Peyer's patch (tissue), 4 donors: ENCODE measurements around the gene TSC22D3.

Experiments used
- CTCF ChIP-seq, 6 experiments: fragments of 450-650 bp in 4 of 6; fragments of 200-600 bp in 2 of 6; sonication (generic) in 1 of 6; IDR thresholded peaks; one replicate each; pipeline ENCODE4 v1.5.1; 2017 to 2019; ENCODE audit warnings: antibody characterized with exemption in 6 of 6, mild to moderate bottlenecking in 3 of 6, moderate library complexity in 1 of 6
- POLR2A ChIP-seq, 2 donors: fragments of 450-650 bp; IDR thresholded peaks; one replicate each; pipeline ENCODE4 v1.5.1; 2017; ENCODE audit warnings: antibody characterized with exemption in 2 of 2, mild to moderate bottlenecking in 2 of 2, moderate library complexity in 2 of 2

GRCh38 chrX:107721318-107721717, 54.3 kb downstream of the TSC22D3 start:
- TF ChIP-seq CTCF (IDR thresholded peaks at IDR 0.05): no peak
- no peak for TF ChIP-seq POLR2A (IDR thresholded peaks at IDR 0.05)
